Stromal cell of bone marrow (primary cell): ENCODE measurements around the gene HS6ST1.
A peak's percentile ranks its signal among the peaks of the same experiment; 100 is the strongest.

Experiments
- DNase-seq: peaks from one replicate; pipeline ENCODE4 v3.0.0-alpha.2; 2012; ENCODE audit warnings: low read depth

The HS6ST1 gene

GRCh38 chr2:128348701-128349100 lies 30.0 kb upstream of the HS6ST1 start:
- no peak for DNase-seq

- peak; percentile 38 for DNase-seq
Measured at GRCh38 chr2:128347701-128348539, 29.3 kb upstream of the HS6ST1 start.

- no peak for DNase-seq
Measured at GRCh38 chr2:128347171-128347558, 28.5 kb upstream of the HS6ST1 start.

GRCh38 chr2:128346291-128347170 lies 27.9 kb upstream of the HS6ST1 start:
- no peak for DNase-seq

GRCh38 chr2:128345436-128346165 lies 26.9 kb upstream of the HS6ST1 start:
- no peak for DNase-seq

GRCh38 chr2:128344101-128344500 lies 25.4 kb upstream of the HS6ST1 start:
- no peak for DNase-seq

DNA sequence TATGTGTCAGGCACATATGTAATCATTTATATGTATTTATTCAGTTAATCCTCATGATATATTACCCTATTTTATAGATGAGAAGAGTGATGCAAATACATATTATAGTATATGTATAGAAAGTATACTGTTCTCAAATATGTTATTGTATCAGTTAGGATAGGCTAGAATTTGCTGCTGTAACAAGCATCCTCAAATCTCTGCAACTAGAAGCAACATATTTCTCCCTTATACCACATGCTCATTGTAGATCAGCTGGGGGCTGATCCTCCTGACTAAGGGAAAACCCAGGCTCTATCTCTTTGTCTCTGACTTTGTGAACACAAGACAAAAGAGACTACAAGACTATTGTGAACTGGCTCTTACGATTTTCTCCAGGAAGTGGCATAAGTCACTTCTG lies 24.8 kb upstream of the HS6ST1 start:
- no peak for DNase-seq

- DNase-seq = no peak
Measured at GRCh38 chr2:128342550-128342949, 23.9 kb upstream of the HS6ST1 start.

- DNase-seq = no peak
Measured at GRCh38 chr2:128341621-128342020, 23.0 kb upstream of the HS6ST1 start.

DNA sequence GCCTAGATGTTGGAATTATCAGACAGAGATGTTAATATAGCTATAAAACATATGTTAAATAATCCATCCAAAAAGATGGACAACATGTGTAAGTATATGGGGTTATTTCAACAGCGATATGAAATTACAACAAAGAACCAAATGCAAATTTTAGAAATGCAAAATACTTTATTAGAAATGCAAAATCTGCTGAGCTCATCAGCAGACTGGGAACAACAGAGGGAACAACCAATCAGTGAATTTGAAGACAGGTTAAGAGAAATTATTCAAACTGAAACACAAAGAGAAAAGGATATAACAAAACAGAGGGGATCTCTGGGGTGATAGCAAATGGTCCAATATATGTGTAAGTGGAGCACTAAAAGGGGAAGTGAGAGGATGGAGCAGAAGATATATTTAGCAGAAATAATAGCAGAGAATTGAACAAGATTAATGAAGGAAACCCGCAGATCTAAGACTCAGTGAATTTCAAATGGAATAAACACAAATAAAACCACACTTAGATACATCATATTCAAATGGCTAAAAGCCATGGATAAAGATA lies 13.5 kb upstream of the HS6ST1 start:
- no peak for DNase-seq

GRCh38 chr2:128330583-128330982 lies 11.9 kb upstream of the HS6ST1 start:
- no peak for DNase-seq

- DNase-seq = peak; percentile 62
Measured at GRCh38 chr2:128329607-128330006, 10.9 kb upstream of the HS6ST1 start.

DNA sequence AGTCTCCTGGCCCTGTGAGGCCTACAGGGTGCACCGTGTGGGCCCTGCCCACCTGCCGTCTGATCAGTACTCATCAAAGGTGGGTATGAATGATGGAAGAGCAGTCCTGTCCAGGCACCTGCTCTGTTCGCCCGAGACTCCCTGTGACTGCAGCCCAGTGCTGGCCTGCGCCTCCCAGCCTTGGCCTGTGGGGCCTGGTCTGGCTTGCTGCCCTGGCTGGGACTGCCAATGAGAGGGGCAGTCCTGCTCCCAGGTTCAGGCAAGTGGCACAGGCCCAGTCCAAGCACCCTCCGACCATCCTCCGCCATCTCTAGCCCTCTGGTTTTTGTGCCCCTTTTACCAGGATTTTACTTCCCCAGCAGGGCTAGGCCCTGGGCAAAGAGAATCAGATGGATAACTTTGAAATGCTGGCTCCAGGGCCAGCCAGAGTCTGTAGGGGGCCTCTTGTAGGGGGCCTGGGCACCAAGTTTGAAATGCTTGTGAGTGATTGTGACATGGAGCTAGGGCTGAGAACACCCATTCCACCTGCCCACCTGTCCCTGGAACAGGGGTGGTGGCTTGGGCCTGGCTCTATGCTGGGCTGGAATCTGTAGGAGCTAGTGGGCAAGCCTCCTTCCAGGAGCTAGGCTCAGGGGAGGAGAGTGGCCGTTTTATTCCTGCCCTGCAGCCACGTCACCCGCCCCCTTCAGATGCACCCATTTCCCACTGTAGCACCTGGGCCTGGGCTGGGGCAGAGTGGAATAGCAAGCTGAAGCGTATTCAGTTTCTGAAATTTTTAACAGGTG lies 8.7 kb upstream of the HS6ST1 start:
- no peak for DNase-seq

GRCh38 chr2:128326346-128326745 lies 7.7 kb upstream of the HS6ST1 start:
- DNase-seq = no peak

- no peak for DNase-seq
Measured at GRCh38 chr2:128325611-128326181, 7.0 kb upstream of the HS6ST1 start.

GRCh38 chr2:128324897-128325410 lies 6.3 kb upstream of the HS6ST1 start:
- DNase-seq = no peak

- DNase-seq = no peak
Measured at GRCh38 chr2:128324008-128324896, 5.6 kb upstream of the HS6ST1 start.

DNA sequence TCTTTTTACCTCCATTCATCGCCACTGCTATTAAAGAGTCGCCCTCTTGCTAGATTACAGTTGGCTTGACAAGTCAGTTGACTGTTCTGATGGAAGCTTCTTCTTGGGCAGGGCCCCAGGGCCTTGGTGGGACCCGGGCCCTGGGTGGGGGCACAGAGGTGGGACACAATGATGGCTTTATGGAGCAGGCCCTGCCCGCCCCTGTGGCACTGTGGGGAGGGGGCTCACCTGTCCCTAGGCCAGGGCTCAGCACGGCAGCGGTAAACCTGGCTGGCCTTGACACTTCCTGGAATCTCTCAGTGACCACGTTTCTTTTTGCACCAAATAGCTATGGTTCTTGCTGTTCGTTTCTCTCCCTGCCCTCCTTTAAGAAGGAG lies 4.9 kb upstream of the HS6ST1 start:
- no peak for DNase-seq

GRCh38 chr2:128322715-128323554 lies 4.3 kb upstream of the HS6ST1 start:
- no peak for DNase-seq
